Mucosa of descending colon (tissue), 3 donors: ENCODE data around the gene KAT7. TPM values are rescaled to one million over a fixed set of nuclear protein-coding genes. Genes with fewer than 3 reads are reported as not detected.
"Not testable (repeated sequence)": the region's sequence is repeated elsewhere in the genome, so short reads cannot be mapped to it uniquely, and the experiment has no call there.

Experiments
- ATAC-seq: fragments of 200-7000 bp; cut with Tn5 transposase; one replicate; pipeline ENCODE4 v1.9.1; 2020; ENCODE audit warnings: mild to moderate bottlenecking, moderate library complexity
- DNase-seq, 3 donors: peaks; one replicate each; pipeline ENCODE4 v3.0.0-alpha.2; 2020
- H3K36me3 ChIP-seq: fragments of 200-600 bp; one replicate; pipeline ENCODE4 v1.8.0; 2021; ENCODE audit warnings: low read depth, mild to moderate bottlenecking
- H3K4me1 ChIP-seq: fragments of 200-600 bp; one replicate; pipeline ENCODE4 v1.8.0; 2021; ENCODE audit warnings: low read depth, mild to moderate bottlenecking
- H3K4me3 ChIP-seq: fragments of 200-600 bp; one replicate; pipeline ENCODE4 v1.8.0; 2021; ENCODE audit warnings: mild to moderate bottlenecking
- H3K9me3 ChIP-seq: fragments of 200-600 bp; one replicate; pipeline ENCODE4 v1.8.0; 2021; ENCODE audit warnings: mild to moderate bottlenecking
- CTCF ChIP-seq: fragments of 200-600 bp; IDR thresholded peaks from one replicate; pipeline ENCODE4 v1.8.0; 2022; ENCODE audit warnings: antibody characterized with exemption, mild to moderate bottlenecking
- intact Hi-C, 2 donors: fragments of 100-400 bp; cut with DNase I in 1 of 2; cut with micrococcal nuclease in 1 of 2; formaldehyde crosslinking; loops; one replicate each; pipeline versions ENCODE4 v1.11.0 to v1.11.1; 2022; cut with DNase I, micrococcal nuclease
- total RNA-seq, 3 donors: library from RNA; stranded (reverse); fragmentation: NEBNext Ultra II Directional in 2 of 3; extraction: Animal tissue kit (Norgen Biotek cat#: 25700) in 2 of 3; gene quantifications; one replicate each; pipeline versions ENCODE4 v1.2.1 to v1.2.4, GENCODE V29; 2021 to 2023
- donor health status: DM: no; HTN: no; CAD: no; lungs with moderate emphysema.
- donor health status: DM: no; HTN: no; CAD: no.
- donor health status: DM: no; HTN: yes; CAD: no.

KAT7 gene
- total RNA-seq, 3 donors from 2014 or later = 43.7 to 73.4 (median 59.7) TPM

GRCh38 chr17:49757151-49757777 is 31.2 kb upstream of the KAT7 start:
- no peak for TF ChIP-seq CTCF
- Histone ChIP-seq H3K4me3 (no peak overlapping the region), H3K4me1 (peaks cover 11% of the 10 kb centered on the region), H3K36me3 (no peaks in the 10 kb centered on the region), H3K9me3 (no peaks in the 10 kb centered on the region)
- intact Hi-C loops = no loop called here
- no peak for DNase-seq
- ATAC-seq = no peak

- peaks cover 11% of the 10 kb centered on the region for H3K4me1 ChIP-seq
- intact Hi-C loops, DNase-seq, H3K9me3 ChIP-seq, H3K36me3 ChIP-seq, ATAC-seq, H3K4me3 ChIP-seq: not testable (repeated sequence)
These were observed 29.9 kb upstream of the KAT7 start for GRCh38 chr17:49758464-49759010.

GRCh38 chr17:49759203-49759602 is 29.3 kb upstream of the KAT7 start:
- intact Hi-C loops = no loop called here
- no peak for DNase-seq
- no peak overlapping the region for H3K4me3 ChIP-seq
- H3K36me3 ChIP-seq = no peaks in the 10 kb centered on the region
- H3K4me1 ChIP-seq = peaks cover 11% of the 10 kb centered on the region
- no peak for ATAC-seq
- no peak for TF ChIP-seq CTCF
- H3K9me3 ChIP-seq = no peaks in the 10 kb centered on the region

GRCh38 chr17:49760296-49760695 is 28.2 kb upstream of the KAT7 start:
- no peak for TF ChIP-seq CTCF
- peaks cover 18% of the 10 kb centered on the region for H3K4me1 ChIP-seq
- no peaks in the 10 kb centered on the region for H3K36me3 ChIP-seq
- ATAC-seq = no peak
- no peaks in the 10 kb centered on the region for H3K9me3 ChIP-seq
- DNase-seq = no peak
- intact Hi-C loops = no loop called here
- H3K4me3 ChIP-seq = no peak overlapping the region

- Histone ChIP-seq H3K36me3 (no peaks in the 10 kb centered on the region), H3K4me3 (no peak overlapping the region), H3K4me1 (peaks cover 18% of the 10 kb centered on the region), H3K9me3 (no peaks in the 10 kb centered on the region)
- no peak for TF ChIP-seq CTCF
- no peak for ATAC-seq
- DNase-seq = no peak
- intact Hi-C loops = no loop called here
These were observed 27.4 kb upstream of the KAT7 start for GRCh38 chr17:49760932-49761558.

GRCh38 chr17:49762151-49762941 is 26.1 kb upstream of the KAT7 start:
- H3K9me3 ChIP-seq = no peaks in the 10 kb centered on the region
- no peak overlapping the region for H3K4me3 ChIP-seq
- intact Hi-C loops = no loop called here
- H3K36me3 ChIP-seq = no peaks in the 10 kb centered on the region
- TF ChIP-seq CTCF = no peak
- H3K4me1 ChIP-seq = peaks cover 18% of the 10 kb centered on the region
- no peak for ATAC-seq
- DNase-seq = no peak
